IMR-90 (cell line): ENCODE measurements around the gene FLRT1. TPM values are rescaled to one million over a fixed set of nuclear protein-coding genes. Genes with fewer than 3 reads are reported as not detected.
A peak's percentile ranks its signal among the peaks of the same experiment; 100 is the strongest.

Source experiments
- ATAC-seq: fragments of 200-7000 bp; cut with Tn5 transposase; 2 replicates; pipeline ENCODE4 v1.9.1; 2020; ENCODE audit warnings: low read depth, mild to moderate bottlenecking, moderate library complexity
- BruUV-seq: library from RNA; stranded (reverse); fragments of 400-500 nt; replicated peaks from 2 replicates; lab custom pipeline; 2021; lab: Mats Ljungman, UMichigan
- CTCF ChIA-PET: fragments of 300-600 bp; formaldehyde crosslinking; extraction: SDS; loops from one replicate; lab custom pipeline; 2021; ENCODE audit warnings: antibody characterized with exemption; lab: Yijun Ruan, JAX
- POLR2A ChIA-PET: fragments of 300-600 bp; sonication (Branson Sonifier 250); formaldehyde crosslinking; loops from one replicate; lab custom pipeline; 2022; ENCODE audit warnings: antibody characterized with exemption; ENCODE audit not compliant: unreplicated experiment; lab: Charles Lee
- DNase-seq: peaks from one replicate; pipeline ENCODE4 v3.0.0; 2013
- H2AFZ ChIP-seq: replicated peaks from 2 replicates; pipeline ENCODE3; 2013; ENCODE audit warnings: low read length, mild to moderate bottlenecking; ENCODE audit not compliant: poor library complexity
- H2AK5ac ChIP-seq: 2 replicates; pipeline ENCODE4 v1.6.1; 2013; ENCODE audit warnings: low read depth, low read length, inconsistent platforms
- H2AK9ac ChIP-seq: replicated peaks from 2 replicates; pipeline ENCODE3; 2013; ENCODE audit warnings: mild to moderate bottlenecking, low read depth, low read length, moderate library complexity; ENCODE audit not compliant: poor library complexity
- H2BK120ac ChIP-seq: 2 replicates; pipeline ENCODE4 v1.6.1; 2013; ENCODE audit warnings: low read depth, low read length, inconsistent platforms
- H2BK15ac ChIP-seq: 3 replicates; pipeline ENCODE4 v1.6.1; 2013; ENCODE audit warnings: low read depth, low read length, inconsistent platforms
- H2BK20ac ChIP-seq: 2 replicates; pipeline ENCODE4 v1.6.1; 2013; ENCODE audit warnings: low read depth, mild to moderate bottlenecking, inconsistent platforms, low read length, moderate library complexity
- H2BK5ac ChIP-seq: 2 replicates; pipeline ENCODE4 v1.6.1; 2013; ENCODE audit warnings: mild to moderate bottlenecking, low read depth, low read length, inconsistent platforms; ENCODE audit not compliant: poor library complexity, severe bottlenecking
- H3K14ac ChIP-seq: replicated peaks from 2 replicates; pipeline ENCODE4 v1.6.1; 2013; ENCODE audit warnings: low read depth, low read length, inconsistent platforms
- H3K18ac ChIP-seq: 2 replicates; pipeline ENCODE4 v1.6.1; 2013; ENCODE audit warnings: low read depth, low read length, control low read depth
- H3K23ac ChIP-seq: 2 replicates; pipeline ENCODE4 v1.6.1; 2013; ENCODE audit warnings: low read depth, low read length, inconsistent platforms
- H3K27ac ChIP-seq: 2 replicates; pipeline ENCODE4 v1.5.1; 2013; ENCODE audit warnings: mild to moderate bottlenecking, control low read depth, low read length; ENCODE audit not compliant: insufficient read depth
- H3K27me3 ChIP-seq: 2 replicates; pipeline ENCODE4 v1.6.1; 2013; ENCODE audit warnings: low read length; ENCODE audit not compliant: control insufficient read depth, insufficient read depth
- H3K36me3 ChIP-seq: 2 replicates; pipeline ENCODE4 v1.6.1; 2013; ENCODE audit warnings: low read length, mixed read lengths; ENCODE audit not compliant: control insufficient read depth, insufficient read depth
- H3K4ac ChIP-seq: 2 replicates; pipeline ENCODE4 v1.6.1; 2013; ENCODE audit warnings: low read depth, low read length, inconsistent platforms
- H3K4me1 ChIP-seq: 2 replicates; pipeline ENCODE4 v1.6.1; 2013; ENCODE audit warnings: low read length, mixed read lengths; ENCODE audit not compliant: control insufficient read depth, insufficient read depth
- H3K4me2 ChIP-seq: 2 replicates; pipeline ENCODE4 v1.6.1; 2013; ENCODE audit warnings: low read depth, mild to moderate bottlenecking, control low read depth, low read length, moderate library complexity
- H3K4me3 ChIP-seq: 2 replicates; pipeline ENCODE4 v1.5.1; 2013; ENCODE audit warnings: low read depth, mild to moderate bottlenecking, control low read depth, low read length, moderate library complexity; ENCODE audit not compliant: insufficient read depth
- H3K56ac ChIP-seq: 2 replicates; pipeline ENCODE4 v1.6.1; 2013; ENCODE audit warnings: low read length, inconsistent platforms; ENCODE audit not compliant: insufficient read depth; ENCODE audit errors: extremely low read depth
- H3K79me1 ChIP-seq, 2 experiments: 2 replicates each; pipeline ENCODE4 v1.6.1; 2013; ENCODE audit warnings: low read length in 2 of 2, inconsistent platforms in 1 of 2, low read depth in 1 of 2
- H3K9ac ChIP-seq: 2 replicates; pipeline ENCODE4 v1.6.1; 2013; ENCODE audit warnings: low read depth, low read length, control low read depth
- H3K9me1 ChIP-seq: 2 replicates; pipeline ENCODE4 v1.6.1; 2013; ENCODE audit warnings: low read length, inconsistent platforms; ENCODE audit not compliant: insufficient read depth
- H3K9me3 ChIP-seq: 2 replicates; pipeline ENCODE4 v1.6.1; 2013; ENCODE audit warnings: low read length; ENCODE audit not compliant: control insufficient read depth, insufficient read depth
- H4K20me1 ChIP-seq: 2 replicates; pipeline ENCODE4 v1.6.1; 2013; ENCODE audit warnings: low read length, inconsistent platforms; ENCODE audit not compliant: insufficient read depth
- H4K5ac ChIP-seq: 2 replicates; pipeline ENCODE4 v1.6.1; 2013; ENCODE audit warnings: mild to moderate bottlenecking, low read depth, low read length, control low read depth
- H4K8ac ChIP-seq, 2 experiments: 2 replicates each; pipeline ENCODE4 v1.6.1; 2013; ENCODE audit warnings: low read depth in 2 of 2, low read length in 2 of 2, control low read depth in 1 of 2, inconsistent platforms in 1 of 2
- H4K91ac ChIP-seq: 2 replicates; pipeline ENCODE4 v1.6.1; 2013; ENCODE audit warnings: low read depth, low read length, inconsistent platforms; ENCODE audit not compliant: insufficient read depth
- CEBPB ChIP-seq: IDR thresholded peaks from 2 replicates; pipeline ENCODE4 v1.6.1; 2012; ENCODE audit warnings: low read depth, low read length, improper control_type of control experiment
- CHD1 ChIP-seq: IDR thresholded peaks from 2 replicates; pipeline ENCODE4 v1.6.1; 2012; ENCODE audit warnings: low read depth, low read length, improper control_type of control experiment
- CTCF ChIP-seq: conservative IDR thresholded peaks from 2 replicates; pipeline ENCODE4 v1.5.1; 2012; ENCODE audit warnings: mild to moderate bottlenecking, low read depth, low read length, improper control_type of control experiment
- FOS ChIP-seq: fragments of 150-350 bp; IDR thresholded peaks from 2 replicates; pipeline ENCODE4 v1.6.1; 2016; ENCODE audit warnings: low read depth, low read length
- RAD21 ChIP-seq: IDR thresholded peaks from 2 replicates; pipeline ENCODE4 v1.6.1; 2012; ENCODE audit warnings: low read length, improper control_type of control experiment
- SMC3 ChIP-seq: fragments of 150-350 bp; IDR thresholded peaks from 2 replicates; pipeline ENCODE4 v1.6.1; 2016; ENCODE audit warnings: low read depth, mild to moderate bottlenecking, antibody characterized with exemption, low read length, moderate library complexity
- WGBS, 2 experiments: methylation state at CpG; one replicate each; pipeline versions ENCODE4 v1.1.5 to v1.1.7; 2013; ENCODE audit warnings: missing lambda C conversion rate in 2 of 2; ENCODE audit not compliant: insufficient read length in 1 of 2; ENCODE audit errors: extremely low coverage in 2 of 2; 5-methylcytosine and 5-hydroxymethylcytosine counted together
- dilution Hi-C: fragments of 300-500 bp; cut with HindIII; formaldehyde crosslinking; loops from one replicate; pipeline ENCODE4 v1.14.3; 2018; ENCODE audit warnings: low sequenced_read_pairs; ENCODE audit not compliant: unreplicated experiment
- in situ Hi-C: fragments of 300-500 bp; cut with MboI; formaldehyde crosslinking; loops from 3 replicates; pipeline ENCODE4 v1.14.3; 2019; ENCODE audit warnings: low sequenced_read_pairs, inconsistent platforms, mixed read lengths
- intact Hi-C: fragments of 100-400 bp; cut with micrococcal nuclease; formaldehyde crosslinking; loops from 2 replicates; pipeline ENCODE4 v1.10.0; 2022
- polyA plus RNA-seq, 3 experiments: library from polyadenylated mRNA; depleted of rRNA; stranded (reverse); fragments of >200 nt; gene quantifications; 2 replicates each; pipeline ENCODE4 v1.2.3, GENCODE V29; 2012; ENCODE audit warnings: low replicate concordance in 1 of 3
- total RNA-seq: library from RNA; depleted of rRNA; stranded (reverse); fragments of >200 nt; gene quantifications from 2 replicates; pipeline ENCODE4 v1.2.3, GENCODE V29; 2012

Gene FLRT1
- total and polyA plus RNA-seq, 2 of the 4 experiments (the other 2 are of a cell fraction) = under 0.01 to 0.07 TPM

GRCh38 chr11:64029773-64030172 lies 6.0 kb upstream of the FLRT1 start (continued):
- TF ChIP-seq CTCF (no peak), CHD1 (no peak), FOS (no peak), SMC3 (no peak), CEBPB (no peak)

- no peak overlapping the region for H3K27ac ChIP-seq
- 100% methylated on average over 1 of the region's 3 CpGs; no CpG with 5 or more reads in 1 of the 2 experiments for WGBS, 2 experiments
- TF ChIP-seq SMC3 = no peak
- no peak for TF ChIP-seq RAD21
- no peak for TF ChIP-seq CTCF
- H2AFZ ChIP-seq = no peak overlapping the region
- no peak overlapping the region for H3K56ac ChIP-seq
- dilution Hi-C loops = no loop called here
- no peak for DNase-seq
- H3K23ac ChIP-seq = no peak overlapping the region
- ChIA-PET CTCF (no interaction called here), POLR2A (interaction anchor here (0.6 kb wide), 1 partner anchor 120 kb away, joined by 3 read pairs; no protein-coding TSS in a partner anchor)
- no peak overlapping the region for H3K4me2 ChIP-seq
- no peak overlapping the region for H3K18ac ChIP-seq
- no TSS peak for BruUV-seq
- no peak overlapping the region for H2AK9ac ChIP-seq
- no peak for ATAC-seq
- 0 out of 2 replicates have a peak overlapping the region, but pooled peaks have one; percentile 9 for H2AK5ac ChIP-seq
- no peak overlapping the region for H3K4me3 ChIP-seq
- H3K9me3 ChIP-seq = no peaks in the 10 kb centered on the region
- no peak overlapping the region for H4K5ac ChIP-seq
- H4K91ac ChIP-seq = no peak overlapping the region
- H3K79me1 ChIP-seq = no peaks in the 10 kb centered on the region
- H2BK20ac ChIP-seq = no peak overlapping the region
- H3K14ac ChIP-seq = no peak overlapping the region
- H2BK5ac ChIP-seq = no peak overlapping the region
- H4K8ac ChIP-seq = no peak overlapping the region
- in situ Hi-C loops = no loop called here
- H3K4ac ChIP-seq = no peak overlapping the region
- H3K27me3 ChIP-seq = peaks cover 14% of the 10 kb centered on the region
- peaks cover 10% of the 10 kb centered on the region for H4K20me1 ChIP-seq
- H3K9me1 ChIP-seq = peaks cover 3% of the 10 kb centered on the region; the same call in 1 of the 2 replicates
- no peak overlapping the region for H2BK120ac ChIP-seq
- no peak overlapping the region for H3K9ac ChIP-seq
- no peaks in the 10 kb centered on the region for H3K36me3 ChIP-seq
- H2BK15ac ChIP-seq = no peak overlapping the region
- peaks cover 11% of the 10 kb centered on the region; the same call in 1 of the 2 replicates for H3K4me1 ChIP-seq
- intact Hi-C loops = no loop called here
Observed at GRCh38 chr11:64031001-64031400, 4.7 kb upstream of the FLRT1 start.
